ENCODE measurements around the gene CARD18. TPM values are rescaled to one million over a fixed set of nuclear protein-coding genes. Genes with fewer than 3 reads are reported as not detected.

The CARD18 gene
- total RNA-seq, 1 experiment from 2014 or later = not detected

GRCh38 chr11:105144887-105145286 is 5.3 kb upstream of the CARD18 start:
- ChIA-PET CTCF (no interaction called here), POLR2A (interaction anchor here (0.8 to 1.2 kb wide), 5 partner anchors 8 to 98 kb away, joined by 4 to 5 read pairs (median 4); no protein-coding TSS in a partner anchor)
- H3K4me3 Mint-ChIP-seq (ENCODE audit: unreplicated experiment) = no peak overlapping the region
- no peaks in the 10 kb centered on the region for H3K9me3 Mint-ChIP-seq (ENCODE audit: unreplicated experiment)
- no peak overlapping the region for H3K27ac Mint-ChIP-seq (ENCODE audit: low read depth, unreplicated experiment)
- no peaks in the 10 kb centered on the region for H3K27me3 Mint-ChIP-seq (ENCODE audit: insufficient read depth, unreplicated experiment)
- H3K36me3 Mint-ChIP-seq (ENCODE audit: insufficient read depth, unreplicated experiment) = no peaks in the 10 kb centered on the region
- intact Hi-C loops (cut with micrococcal nuclease) = no loop called here
- peaks cover 15% of the 10 kb centered on the region for H3K4me1 Mint-ChIP-seq (ENCODE audit: insufficient read depth, unreplicated experiment)
- BruUV-seq (replicated peaks) = no TSS peak
- peak; percentile 36 for DNase-seq (ENCODE audit: unreplicated experiment)
- no peak for TF ChIP-seq CTCF (IDR thresholded peaks at IDR 0.05; ENCODE audit: unreplicated experiment)

GRCh38 chr11:105142167-105142566 is 2.6 kb upstream of the CARD18 start:
- intact Hi-C loops (cut with micrococcal nuclease) = no loop called here
- H3K27ac Mint-ChIP-seq (ENCODE audit: low read depth, unreplicated experiment) = no peak overlapping the region
- H3K4me3 Mint-ChIP-seq (ENCODE audit: unreplicated experiment) = no peak overlapping the region
- H3K9me3 Mint-ChIP-seq (ENCODE audit: unreplicated experiment) = no peaks in the 10 kb centered on the region
- no peaks in the 10 kb centered on the region for H3K36me3 Mint-ChIP-seq (ENCODE audit: insufficient read depth, unreplicated experiment)
- no peak for TF ChIP-seq CTCF (IDR thresholded peaks at IDR 0.05; ENCODE audit: unreplicated experiment)
- ChIA-PET POLR2A (interaction anchor here (0.7 to 1.8 kb wide), 2 partner anchors 9 to 478 kb away, joined by 3 to 8 read pairs; no protein-coding TSS in a partner anchor), CTCF (no interaction called here)
- no peak for DNase-seq (ENCODE audit: unreplicated experiment)
- no peaks in the 10 kb centered on the region for H3K27me3 Mint-ChIP-seq (ENCODE audit: insufficient read depth, unreplicated experiment)
- H3K4me1 Mint-ChIP-seq (ENCODE audit: insufficient read depth, unreplicated experiment) = peaks cover 27% of the 10 kb centered on the region
- no TSS peak for BruUV-seq (replicated peaks)

GRCh38 chr11:105137286-105137685 is 2.3 kb downstream of the CARD18 start:
- H3K36me3 Mint-ChIP-seq (ENCODE audit: insufficient read depth, unreplicated experiment) = no peaks in the 10 kb centered on the region
- CTCF ChIA-PET = interaction anchor here (1.2 kb wide), 1 partner anchor 140 kb away, joined by 7 read pairs; no protein-coding TSS in a partner anchor
- TF ChIP-seq CTCF (IDR thresholded peaks at IDR 0.05; ENCODE audit: unreplicated experiment) = no peak
- POLR2A ChIA-PET = interaction anchor here (0.7 to 1.2 kb wide), 2 partner anchors 7 to 734 kb away, joined by 3 to 5 read pairs; no protein-coding TSS in a partner anchor
- no TSS peak for BruUV-seq (replicated peaks)
- intact Hi-C loops (cut with micrococcal nuclease) = loop anchor here (10.0 kb wide), 1 partner anchor 92 kb away; the partner anchor contains the start of gene CARD16
- DNase-seq (ENCODE audit: unreplicated experiment) = no peak
- peak overlapping the region; percentile 55 for H3K27ac Mint-ChIP-seq (ENCODE audit: low read depth, unreplicated experiment)
- no peak overlapping the region for H3K4me3 Mint-ChIP-seq (ENCODE audit: unreplicated experiment)
- no peaks in the 10 kb centered on the region for H3K9me3 Mint-ChIP-seq (ENCODE audit: unreplicated experiment)
- H3K27me3 Mint-ChIP-seq (ENCODE audit: insufficient read depth, unreplicated experiment) = no peaks in the 10 kb centered on the region
- H3K4me1 Mint-ChIP-seq (ENCODE audit: insufficient read depth, unreplicated experiment) = peaks cover 30% of the 10 kb centered on the region

- POLR2A ChIA-PET = interaction anchor here (1.0 to 1.2 kb wide), 2 partner anchors 9 to 93 kb away, joined by 3 to 5 read pairs; no protein-coding TSS in a partner anchor
These were observed 3.7 kb downstream of the CARD18 start for GRCh38 chr11:105135883-105136282.

More at GRCh38 chr11:105135883-105136282, 3.7 kb downstream of the CARD18 start:
- Mint-ChIP-seq H3K36me3 (ENCODE audit: insufficient read depth, unreplicated experiment) (no peaks in the 10 kb centered on the region), H3K27ac (ENCODE audit: low read depth, unreplicated experiment) (peak overlapping the region; percentile 3), H3K4me3 (ENCODE audit: unreplicated experiment) (no peak overlapping the region), H3K4me1 (ENCODE audit: insufficient read depth, unreplicated experiment) (peaks cover 33% of the 10 kb centered on the region), H3K9me3 (ENCODE audit: unreplicated experiment) (peaks cover 8% of the 10 kb centered on the region), H3K27me3 (ENCODE audit: insufficient read depth, unreplicated experiment) (no peaks in the 10 kb centered on the region)
- CTCF ChIA-PET = interaction anchor here (1.0 to 1.5 kb wide), 3 partner anchors 12 to 142 kb away, joined by 3 to 7 read pairs (median 4); no protein-coding TSS in a partner anchor
- no TSS peak for BruUV-seq (replicated peaks)
- DNase-seq (ENCODE audit: unreplicated experiment) = no peak
- intact Hi-C loops (cut with micrococcal nuclease) = loop anchor here (10.0 kb wide), 1 partner anchor 91 kb away; the partner anchor contains the start of gene CARD16
- TF ChIP-seq CTCF (IDR thresholded peaks at IDR 0.05; ENCODE audit: unreplicated experiment) = no peak

Measured in MCF 10A (cell line).